Breast epithelium (tissue), 4 donors: ENCODE measurements around the gene PHRF1. TPM values are rescaled to one million over a fixed set of nuclear protein-coding genes. Genes with fewer than 3 reads are reported as not detected.

Experiments
- DNase-seq, 2 donors: peaks; one replicate each; pipeline ENCODE4 v3.0.0-alpha.2; 2019; ENCODE audit warnings: low spot score in 2 of 2
- H3K27ac ChIP-seq, 2 donors: fragments of 200-600 bp; sonication (generic) in 1 of 2; one replicate each; pipeline ENCODE4 v1.5.1; 2016 to 2019; ENCODE audit warnings: mild to moderate bottlenecking in 1 of 2
- H3K27me3 ChIP-seq, 2 donors: fragments of 200-600 bp; sonication (generic) in 1 of 2; one replicate each; pipeline versions ENCODE4 v1.5.1 to v1.6.0; 2017 to 2019; ENCODE audit warnings: control low read depth in 1 of 2, mild to moderate bottlenecking in 1 of 2
- H3K36me3 ChIP-seq: fragments of 200-600 bp; one replicate; pipeline ENCODE4 v1.5.1; 2019
- H3K4me1 ChIP-seq, 2 donors: fragments of 200-600 bp; sonication (generic); one replicate each; pipeline ENCODE4 v1.5.1; 2016 to 2019; ENCODE audit warnings: control low read depth in 1 of 2
- H3K4me3 ChIP-seq, 3 donors: fragments of 200-600 bp; sonication (generic); 1 replicate in 2 of 3; 2 replicates in 1 of 3; pipeline ENCODE4 v1.5.1; 2016 to 2019; ENCODE audit warnings: mild to moderate bottlenecking in 3 of 3, moderate library complexity in 2 of 3
- H3K9me3 ChIP-seq, 2 donors: fragments of 200-600 bp; sonication (generic) in 1 of 2; one replicate each; pipeline ENCODE4 v1.5.1; 2016 to 2019; ENCODE audit warnings: control low read depth in 1 of 2
- POLR2A ChIP-seq: fragments of 450-650 bp; IDR thresholded peaks from one replicate; pipeline ENCODE4 v1.6.1; 2016; ENCODE audit warnings: antibody characterized with exemption, mild to moderate bottlenecking, moderate library complexity
- POLR2AphosphoS5 ChIP-seq, 3 donors: sonication (generic); formaldehyde crosslinking; IDR thresholded peaks; one replicate each; pipeline ENCODE4 v1.6.1; 2017; ENCODE audit warnings: antibody characterized with exemption in 3 of 3
- intact Hi-C: fragments of 100-400 bp; cut with DNase I; formaldehyde crosslinking; loops from one replicate; pipeline ENCODE4 v1.15.1; 2023; ENCODE audit warnings: low total_unique reads
- total RNA-seq, 3 donors: library from RNA; depleted of rRNA; stranded (reverse); fragments of >200 nt; gene quantifications; one replicate each; pipeline ENCODE4 v1.1.0, GENCODE V29; 2016
- TF ChIP-seq, protein P1 (sequence below), 3 donors: fragments of 450-650 bp; IDR thresholded peaks; one replicate each; pipeline ENCODE4 v1.5.1; 2016 to 2017; ENCODE audit warnings: antibody characterized with exemption in 3 of 3, mild to moderate bottlenecking in 3 of 3, moderate library complexity in 3 of 3

PHRF1 gene
- total RNA-seq, 3 donors from 2014 or later: 18.6 to 22.1 (median 21.3) TPM

DNA sequence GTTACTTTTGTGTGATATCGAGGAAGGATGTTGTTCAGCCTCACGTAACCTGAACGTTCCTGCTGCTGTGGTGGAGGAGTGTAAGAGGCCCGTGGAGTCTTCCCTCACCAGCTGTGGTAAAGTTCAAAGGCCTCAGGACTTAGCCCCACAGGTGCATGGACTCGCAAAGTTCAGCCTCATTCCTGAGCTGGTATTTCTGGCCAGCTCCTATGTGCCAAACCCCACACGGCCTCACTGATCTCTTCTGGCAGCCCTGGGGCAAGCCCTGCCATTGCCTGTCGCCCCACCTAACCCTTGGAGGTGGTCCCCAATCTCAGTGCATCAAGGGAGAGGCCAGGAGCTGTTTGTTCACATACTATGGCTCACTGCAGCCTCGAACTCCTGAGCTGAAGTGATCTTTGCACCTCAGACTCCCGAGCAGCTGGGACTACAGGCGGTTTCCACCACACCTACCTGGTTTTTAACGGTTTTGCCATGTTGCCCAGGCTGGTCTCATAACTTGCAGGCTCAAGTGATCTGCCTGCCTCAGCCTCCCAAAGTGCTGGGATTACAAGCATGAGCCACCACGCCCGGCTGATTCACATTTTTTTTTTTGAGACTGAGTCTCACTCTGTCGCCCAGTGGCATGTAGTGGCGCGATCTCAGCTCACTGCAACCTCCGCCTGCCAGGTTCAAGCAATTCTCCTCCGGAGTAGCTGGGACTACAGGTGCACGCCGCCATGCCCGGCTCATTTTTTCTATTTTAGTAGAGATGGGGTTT, 2.2 kb downstream of the PHRF1 start:
- peaks cover 11 to 38% of the 10 kb centered on the region in 2 donors for H3K4me1 ChIP-seq

GRCh38 chr11:579830-580601, 3.7 kb downstream of the PHRF1 start:
- intact Hi-C loops: no loop called here

More for the DNA sequence above, 2.2 kb downstream of the PHRF1 start:
- no peak for TF ChIP-seq POLR2AphosphoS5 (IDR thresholded peaks at IDR 0.05)
- no peak for TF ChIP-seq POLR2A
- TF ChIP-seq, protein P1, sequence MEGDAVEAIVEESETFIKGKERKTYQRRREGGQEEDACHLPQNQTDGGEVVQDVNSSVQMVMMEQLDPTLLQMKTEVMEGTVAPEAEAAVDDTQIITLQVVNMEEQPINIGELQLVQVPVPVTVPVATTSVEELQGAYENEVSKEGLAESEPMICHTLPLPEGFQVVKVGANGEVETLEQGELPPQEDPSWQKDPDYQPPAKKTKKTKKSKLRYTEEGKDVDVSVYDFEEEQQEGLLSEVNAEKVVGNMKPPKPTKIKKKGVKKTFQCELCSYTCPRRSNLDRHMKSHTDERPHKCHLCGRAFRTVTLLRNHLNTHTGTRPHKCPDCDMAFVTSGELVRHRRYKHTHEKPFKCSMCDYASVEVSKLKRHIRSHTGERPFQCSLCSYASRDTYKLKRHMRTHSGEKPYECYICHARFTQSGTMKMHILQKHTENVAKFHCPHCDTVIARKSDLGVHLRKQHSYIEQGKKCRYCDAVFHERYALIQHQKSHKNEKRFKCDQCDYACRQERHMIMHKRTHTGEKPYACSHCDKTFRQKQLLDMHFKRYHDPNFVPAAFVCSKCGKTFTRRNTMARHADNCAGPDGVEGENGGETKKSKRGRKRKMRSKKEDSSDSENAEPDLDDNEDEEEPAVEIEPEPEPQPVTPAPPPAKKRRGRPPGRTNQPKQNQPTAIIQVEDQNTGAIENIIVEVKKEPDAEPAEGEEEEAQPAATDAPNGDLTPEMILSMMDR (IDR thresholded peaks at IDR 0.05): no peak
- Histone ChIP-seq H3K27me3 (no peaks in the 10 kb centered on the region), H3K4me3 (peak overlapping the region; percentile 86 to 96 (median 91)), H3K9me3 (no peaks in the 10 kb centered on the region), H3K36me3 (no peaks in the 10 kb centered on the region), H3K27ac (no peak overlapping the region)
- intact Hi-C loops: no loop called here
- no peak for DNase-seq

DNA sequence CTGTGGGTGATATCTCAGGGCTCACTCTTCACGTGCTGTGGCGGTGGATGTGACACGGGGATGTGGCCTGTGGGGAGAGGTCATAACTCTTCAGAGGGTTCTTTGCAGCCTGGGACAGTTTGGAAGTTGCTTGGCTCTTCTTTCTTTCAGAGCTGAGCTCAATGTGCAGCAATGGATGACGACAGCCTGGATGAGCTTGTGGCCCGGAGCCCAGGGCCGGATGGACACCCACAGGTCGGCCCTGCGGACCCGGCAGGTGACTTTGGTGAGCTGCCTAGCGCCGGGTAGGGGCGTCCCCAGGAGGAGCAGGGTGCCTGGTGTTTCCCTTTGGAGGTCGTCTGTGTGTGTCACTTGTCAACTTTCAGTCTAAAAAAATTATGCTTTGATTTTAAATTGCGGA, 5.1 kb downstream of the PHRF1 start:
- intact Hi-C loops: no loop called here
- H3K36me3 ChIP-seq: no peaks in the 10 kb centered on the region
- no peak for TF ChIP-seq POLR2AphosphoS5 (IDR thresholded peaks at IDR 0.05)
- TF ChIP-seq, protein P1 (IDR thresholded peaks at IDR 0.05): no peak
- TF ChIP-seq POLR2A: no peak

More at GRCh38 chr11:579830-580601, 3.7 kb downstream of the PHRF1 start:
- H3K36me3 ChIP-seq: no peaks in the 10 kb centered on the region
- peaks cover 11 to 30% of the 10 kb centered on the region in 2 donors for H3K4me1 ChIP-seq
- TF ChIP-seq, protein P1 (IDR thresholded peaks at IDR 0.05): no peak
- TF ChIP-seq POLR2AphosphoS5 (IDR thresholded peaks at IDR 0.05) (no peak), POLR2A (no peak)
- H3K4me3 ChIP-seq: no peak overlapping the region
- no peak for DNase-seq
- H3K27me3 ChIP-seq: no peaks in the 10 kb centered on the region
- H3K9me3 ChIP-seq: no peaks in the 10 kb centered on the region
- H3K27ac ChIP-seq: no peak overlapping the region

DNA sequence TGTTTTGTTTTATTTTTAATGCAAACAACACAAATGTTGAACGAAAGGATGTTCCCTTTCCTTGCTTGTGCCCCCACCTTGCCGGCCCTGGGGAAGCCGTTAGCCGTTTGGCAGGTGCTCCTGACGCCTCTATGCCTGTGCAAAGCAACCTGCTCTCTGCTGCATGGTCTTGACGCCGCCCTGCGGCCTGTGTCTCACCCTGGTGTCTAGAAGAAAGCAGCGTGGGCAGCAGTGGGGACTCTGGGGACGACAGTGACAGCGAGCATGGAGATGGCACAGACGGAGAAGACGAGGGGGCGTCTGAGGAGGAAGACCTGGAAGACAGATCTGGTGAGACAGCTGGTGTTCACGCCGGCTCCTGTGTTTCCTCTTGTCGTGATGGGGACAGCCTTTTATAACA, 5.5 kb downstream of the PHRF1 start:
- intact Hi-C loops: no loop called here
- Histone ChIP-seq H3K4me1 (peaks cover 11 to 29% of the 10 kb centered on the region in 2 donors), H3K4me3 (no peak overlapping the region), H3K9me3 (no peaks in the 10 kb centered on the region), H3K27ac (no peak overlapping the region), H3K36me3 (no peaks in the 10 kb centered on the region), H3K27me3 (no peaks in the 10 kb centered on the region)
- no peak for DNase-seq
- no peak for TF ChIP-seq POLR2AphosphoS5 (IDR thresholded peaks at IDR 0.05)

More for the DNA sequence above, 5.1 kb downstream of the PHRF1 start:
- no peak for DNase-seq
- Histone ChIP-seq H3K4me1 (peaks cover 11 to 29% of the 10 kb centered on the region in 2 donors), H3K9me3 (no peaks in the 10 kb centered on the region), H3K27ac (no peak overlapping the region), H3K27me3 (no peaks in the 10 kb centered on the region), H3K4me3 (no peak overlapping the region)

DNA sequence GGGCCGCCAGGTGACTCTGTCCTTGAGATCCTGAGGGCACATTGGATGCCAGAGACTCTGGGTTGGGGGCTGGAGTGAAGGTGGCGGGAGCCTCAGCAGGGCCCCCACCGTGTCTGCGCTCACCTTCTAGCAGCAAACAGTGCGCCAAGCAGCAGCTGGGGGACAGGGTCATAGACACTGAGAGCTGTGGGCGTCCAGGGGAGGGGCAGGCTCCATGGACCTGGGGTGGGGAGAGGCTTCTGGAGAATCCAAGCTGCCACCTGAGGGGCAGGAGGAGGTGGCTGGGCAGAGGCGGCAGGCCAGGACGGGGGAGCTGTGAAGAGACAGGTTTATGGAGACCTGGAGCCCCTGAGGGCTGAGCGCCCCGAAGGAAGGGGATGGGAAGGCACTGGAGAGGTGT, 8.0 kb downstream of the PHRF1 start:
- intact Hi-C loops: no loop called here
- Histone ChIP-seq H3K27me3 (no peaks in the 10 kb centered on the region), H3K27ac (no peak overlapping the region), H3K36me3 (peaks cover 3% of the 10 kb centered on the region), H3K4me1 (peaks cover 0 to 6% of the 10 kb centered on the region in 2 donors), H3K4me3 (no peak overlapping the region), H3K9me3 (no peaks in the 10 kb centered on the region)
- DNase-seq: no peak
- TF ChIP-seq, protein P1 (IDR thresholded peaks at IDR 0.05): no peak
- TF ChIP-seq POLR2A: no peak
- TF ChIP-seq POLR2AphosphoS5 (IDR thresholded peaks at IDR 0.05): no peak
